ENCODE results near the gene UQCC2.

Gene UQCC2

GRCh38 chr6:33725222-33725621 is 13.7 kb upstream of the UQCC2 start:
- no peak for DNase-seq

GRCh38 chr6:33724102-33725023 is 12.9 kb upstream of the UQCC2 start:
- peak; percentile 44 for DNase-seq

GRCh38 chr6:33723371-33724085 is 12.0 kb upstream of the UQCC2 start:
- DNase-seq: no peak

GRCh38 chr6:33722103-33722623 is 10.7 kb upstream of the UQCC2 start:
- DNase-seq: no peak

- DNase-seq: no peak
Observed at GRCh38 chr6:33721508-33721907, 10.0 kb upstream of the UQCC2 start.

- no peak for DNase-seq
Observed at GRCh38 chr6:33720998-33721397, 9.5 kb upstream of the UQCC2 start.

GRCh38 chr6:33719326-33719987 is 8.0 kb upstream of the UQCC2 start:
- DNase-seq: no peak

- no peak for DNase-seq
Observed at GRCh38 chr6:33718713-33719112, 7.2 kb upstream of the UQCC2 start.

GRCh38 chr6:33717934-33718455 is 6.5 kb upstream of the UQCC2 start:
- DNase-seq: no peak

- DNase-seq: no peak
Observed at GRCh38 chr6:33716890-33717632, 5.6 kb upstream of the UQCC2 start.

GRCh38 chr6:33716379-33716778 is 4.9 kb upstream of the UQCC2 start:
- DNase-seq: no peak

GRCh38 chr6:33714385-33715040 is 3.0 kb upstream of the UQCC2 start:
- no peak for DNase-seq

- no peak for DNase-seq
Observed at GRCh38 chr6:33713786-33714185, 2.3 kb upstream of the UQCC2 start.

- DNase-seq: no peak
Observed at GRCh38 chr6:33712914-33713313, 1.4 kb upstream of the UQCC2 start.

- no peak for DNase-seq
Observed at GRCh38 chr6:33710296-33711121, 991 bp downstream of the UQCC2 start.

- no peak for DNase-seq
Observed at GRCh38 chr6:33709605-33710295, 1.8 kb downstream of the UQCC2 start.

- DNase-seq: no peak
Observed at GRCh38 chr6:33708516-33709204, 2.8 kb downstream of the UQCC2 start.

- no peak for DNase-seq
Observed at GRCh38 chr6:33707771-33708170, 3.7 kb downstream of the UQCC2 start.

- DNase-seq: no peak
Observed at GRCh38 chr6:33705955-33706725, 5.4 kb downstream of the UQCC2 start.
